ENCODE measurements around the gene COX7A2. TPM values are rescaled to one million over a fixed set of nuclear protein-coding genes. Genes with fewer than 3 reads are reported as not detected.

The COX7A2 gene
- total and polyA plus RNA-seq, 10 of the 15 experiments (the other 5 are each of a cell fraction or from before 2014, with no cell fraction given), result 199 to 1,834 (median 576) TPM

- TF ChIP-seq EP300 (IDR thresholded peaks at IDR 0.05; ENCODE audit: borderline replicate concordance in 1 of 2, control insufficient read depth in 1 of 2, low read depth in 2 of 2, low read length in 2 of 2), result no peak
These were observed 23.9 kb upstream of the COX7A2 start (continued) for GRCh38 chr6:75267461-75267860.

- no peaks in the 10 kb centered on the region for H3K4me1 ChIP-seq (ENCODE audit: control insufficient read depth, insufficient read depth, low read length)
- no peaks in the 10 kb centered on the region for H3K27me3 ChIP-seq (replicated peaks in 1 of 2; ENCODE audit: control insufficient read depth in 2 of 2, insufficient read depth in 2 of 2, low read length in 1 of 2)
- H3K9me3 ChIP-seq (replicated peaks; ENCODE audit: control insufficient read depth, insufficient read depth, low read length), result peaks cover 2% of the 10 kb centered on the region
- ChIA-PET SMC1A (ENCODE audit: uncharacterized antibody, unreplicated experiment) (interaction anchor here (0.5 to 8.5 kb wide), 26 partner anchors 8 to 1668 kb away, joined by 3 to 196 read pairs (median 4); partner anchors contain the start of genes FILIP1 and TMEM30A), RAD21 (ENCODE audit: unreplicated experiment) (interaction anchor here (0.5 to 9.2 kb wide), 27 partner anchors 9 to 528 kb away, joined by 3 to 142 read pairs (median 5); partner anchors contain the start of genes COX7A2, FILIP1 and TMEM30A), CTCF (interaction anchor here (0.6 to 6.7 kb wide), 39 partner anchors 9 to 605 kb away, joined by 3 to 163 read pairs (median 4); partner anchors contain the start of genes COX7A2, FILIP1 and TMEM30A), POLR2A (no interaction called here)
- peaks cover 67% of the 10 kb centered on the region for H3K79me2 ChIP-seq (ENCODE audit: control insufficient read depth, insufficient read depth, low read length)
- in situ Hi-C loops (cut with MboI) (no loop called here), intact Hi-C loops (cut with micrococcal nuclease; ENCODE audit: unreplicated experiment) (loop anchor here (1.0 to 2.0 kb wide), 2 partner anchors 18 to 259 kb away; partner anchors contain the start of gene TMEM30A)
- DNase-seq (ENCODE audit: low read depth, low spot score) (no peak), ATAC-seq (peak; percentile 76), FAIRE-seq (peak; percentile 84)
- H3K4me2 ChIP-seq (ENCODE audit: control insufficient read depth, insufficient read depth), result no peak overlapping the region
- no TSS peak for BruUV-seq (replicated peaks)
- peaks cover 1 to 16% of the 10 kb centered on the region in 2 experiments; a peak in 2 of 4 replicates for H3K36me3 ChIP-seq (ENCODE audit: control insufficient read depth in 2 of 2, insufficient read depth in 2 of 2, low read length in 1 of 2)
- no peak overlapping the region for H3K4me3 ChIP-seq
- no peak overlapping the region for H3K27ac ChIP-seq (ENCODE audit: control insufficient read depth, insufficient read depth)
- no peaks in the 10 kb centered on the region for H4K20me1 ChIP-seq (ENCODE audit: control insufficient read depth, insufficient read depth)
- no peak overlapping the region for H3K9ac ChIP-seq (ENCODE audit: control insufficient read depth, insufficient read depth, low read length)
- 46% methylated on average over 2 of the region's 2 CpGs for WGBS (ENCODE audit: insufficient coverage, insufficient replicate concordance, low lambda C conversion rate, missing lambda C conversion rate)
- no peak overlapping the region for H2AFZ ChIP-seq (ENCODE audit: control insufficient read depth, low read depth, low read length)
- TF ChIP-seq RUNX3 (IDR thresholded peaks at IDR 0.05; ENCODE audit: low read length) (no peak), CBX3 (IDR thresholded peaks at IDR 0.05; ENCODE audit: borderline replicate concordance, low read depth) (no peak), PBX3 (IDR thresholded peaks at IDR 0.05; ENCODE audit: insufficient replicate concordance, low read depth, low read length) (no peak), KDM1A (IDR thresholded peaks at IDR 0.05; ENCODE audit: borderline replicate concordance) (no peak), BCL11A (IDR thresholded peaks at IDR 0.05; ENCODE audit: low read depth, low read length) (no peak), SPI1 (IDR thresholded peaks at IDR 0.05; ENCODE audit: borderline replicate concordance, insufficient read depth, low read depth, low read length) (no peak), ZNF24 (IDR thresholded peaks at IDR 0.05) (no peak), RFX5 (IDR thresholded peaks at IDR 0.05; ENCODE audit: low read depth, low read length) (no peak), SIN3A (IDR thresholded peaks at IDR 0.05; ENCODE audit: low read depth, low read length) (no peak), RELB (IDR thresholded peaks at IDR 0.05; ENCODE audit: low read depth) (0 out of 2 replicates have a peak, but pooled peaks have one; percentile 25), SKIL (IDR thresholded peaks at IDR 0.05; ENCODE audit: low read depth, poor library complexity, severe bottlenecking) (peak; percentile 57), ATF3 (IDR thresholded peaks at IDR 0.05; ENCODE audit: borderline replicate concordance, extremely low read depth, low read depth, low read length) (no peak)
These were observed 23.2 kb upstream of the COX7A2 start for GRCh38 chr6:75266716-75267291.

Data from GM12878 (cell line).